Activated CD4-positive, alpha-beta T cell treated with anti-CD3 and anti-CD28 coated beads, Interleukin-2, amount 10 ng/mL, durations not matched to agents 7 days and 5 days (primary cell): ENCODE data around the gene NEK5. TPM values are rescaled to one million over a fixed set of nuclear protein-coding genes. Genes with fewer than 3 reads are reported as not detected.
"Not testable (repeated sequence)": the region's sequence is repeated elsewhere in the genome, so short reads cannot be mapped to it uniquely, and the experiment has no call there.

Experiments used
- CTCF ChIA-PET: fragments of 350-600 bp; sonication (Branson Sonifier 250); formaldehyde crosslinking; loops from one replicate; lab custom pipeline; 2021; ENCODE audit warnings: antibody characterized with exemption; lab: Charles Lee
- POLR2A ChIA-PET: fragments of 350-600 bp; sonication (Branson Sonifier 250); formaldehyde crosslinking; loops from one replicate; lab custom pipeline; 2021; ENCODE audit warnings: antibody characterized with exemption; lab: Charles Lee
- DNase-seq: peaks from one replicate; pipeline ENCODE4 v3.0.0-alpha.2; 2020
- H3K27ac Mint-ChIP-seq: one replicate; pipeline ENCODE4 v1.8.0; 2021; ENCODE audit warnings: mild to moderate bottlenecking, moderate library complexity, mixed read lengths
- H3K27me3 Mint-ChIP-seq: one replicate; pipeline ENCODE4 v1.8.0; 2021; ENCODE audit warnings: mixed read lengths
- H3K36me3 Mint-ChIP-seq: one replicate; pipeline ENCODE4 v1.8.0; 2021; ENCODE audit warnings: low read depth, mixed read lengths
- H3K4me1 Mint-ChIP-seq: one replicate; pipeline ENCODE4 v1.8.0; 2021; ENCODE audit warnings: mixed read lengths
- H3K4me3 Mint-ChIP-seq: one replicate; pipeline ENCODE4 v1.8.0; 2021; ENCODE audit warnings: mild to moderate bottlenecking, moderate library complexity, mixed read lengths
- H3K9me3 Mint-ChIP-seq: one replicate; pipeline ENCODE4 v1.8.0; 2021; ENCODE audit warnings: mixed read lengths
- total RNA-seq, 2 experiments: library from RNA; stranded (reverse); gene quantifications; one replicate each; pipeline ENCODE4 v1.2.3, GENCODE V29; 2021

Gene NEK5
- total RNA-seq, 2 experiments from 2014 or later, result not detected

GRCh38 chr13:52130641-52131040, 1.8 kb upstream of the NEK5 start:
- Mint-ChIP-seq H3K9me3 (no peaks in the 10 kb centered on the region), H3K4me1 (peaks cover 18% of the 10 kb centered on the region), H3K27me3 (peaks cover 3% of the 10 kb centered on the region), H3K36me3 (no peaks in the 10 kb centered on the region), H3K4me3 (no peak overlapping the region), H3K27ac (no peak overlapping the region)
- ChIA-PET CTCF (no interaction called here), POLR2A (no interaction called here)
- no peak for DNase-seq

GRCh38 chr13:52127783-52128702, 830 bp downstream of the NEK5 start:
- Mint-ChIP-seq H3K27ac (no peak overlapping the region), H3K4me3 (peak overlapping the region; percentile 78), H3K36me3 (no peaks in the 10 kb centered on the region), H3K27me3 (peaks cover 7% of the 10 kb centered on the region), H3K4me1 (peaks cover 18% of the 10 kb centered on the region), H3K9me3 (no peaks in the 10 kb centered on the region)
- DNase-seq, result peak; percentile 65
- POLR2A ChIA-PET, result no interaction called here
- CTCF ChIA-PET, result interaction anchor here (0.7 to 2.4 kb wide), 14 partner anchors 8 to 330 kb away, joined by 3 to 7 read pairs (median 4); partner anchors contain the start of gene ALG11

DNA sequence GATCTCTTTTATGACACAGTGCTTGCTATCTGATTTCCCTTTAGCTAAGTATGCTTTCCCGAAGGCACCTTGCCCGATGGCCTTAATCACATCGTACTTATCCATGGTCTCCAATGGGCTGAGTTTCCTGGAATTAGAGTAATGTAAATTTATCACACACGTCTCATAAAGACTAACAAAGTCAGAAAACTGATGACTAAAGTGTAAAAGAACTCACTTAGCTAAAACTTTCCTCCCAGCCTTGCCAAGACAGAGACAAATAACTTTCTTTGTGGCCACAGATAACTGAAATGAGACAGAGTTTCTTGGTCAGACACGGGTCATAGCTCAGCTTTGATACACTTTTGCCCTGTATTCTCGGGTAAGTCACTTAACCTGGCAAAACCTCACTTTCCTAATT, 1.5 kb downstream of the NEK5 start:
- Mint-ChIP-seq H3K36me3 (no peaks in the 10 kb centered on the region), H3K4me3 (no peak overlapping the region), H3K27me3 (peaks cover 9% of the 10 kb centered on the region), H3K27ac (no peak overlapping the region), H3K9me3 (no peaks in the 10 kb centered on the region), H3K4me1 (peaks cover 18% of the 10 kb centered on the region)
- DNase-seq, result no peak
- ChIA-PET POLR2A (no interaction called here), CTCF (interaction anchor here (0.7 to 2.4 kb wide), 12 partner anchors 9 to 330 kb away, joined by 3 to 7 read pairs (median 4); no protein-coding TSS in a partner anchor)

DNA sequence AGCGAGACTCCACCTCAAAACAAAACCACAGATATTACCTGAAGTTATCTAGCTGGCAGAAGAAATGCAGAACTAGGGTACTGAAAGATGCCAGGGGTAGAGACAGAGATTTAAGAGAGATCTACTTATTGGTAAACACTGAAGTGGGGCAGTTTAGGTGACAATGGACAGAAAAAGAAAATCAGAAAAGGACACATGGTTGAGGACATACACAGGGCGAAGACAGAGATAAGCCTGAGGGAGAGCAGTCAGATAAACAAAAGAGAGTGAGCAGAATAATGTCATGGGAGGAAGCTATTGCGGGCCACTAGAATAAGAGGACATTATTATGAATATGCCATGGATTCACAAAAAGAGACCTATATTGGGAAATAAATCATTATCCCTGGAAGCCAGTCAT, 3.3 kb downstream of the NEK5 start:
- Mint-ChIP-seq H3K4me3 (no peak overlapping the region), H3K27me3 (peaks cover 9% of the 10 kb centered on the region), H3K36me3 (no peaks in the 10 kb centered on the region), H3K9me3 (no peaks in the 10 kb centered on the region), H3K4me1 (peaks cover 18% of the 10 kb centered on the region), H3K27ac (no peak overlapping the region)
- CTCF ChIA-PET, result interaction anchor here (1.2 kb wide), 1 partner anchor 21 kb away, joined by 4 read pairs; no protein-coding TSS in a partner anchor
- no peak for DNase-seq
- POLR2A ChIA-PET, result no interaction called here

DNA sequence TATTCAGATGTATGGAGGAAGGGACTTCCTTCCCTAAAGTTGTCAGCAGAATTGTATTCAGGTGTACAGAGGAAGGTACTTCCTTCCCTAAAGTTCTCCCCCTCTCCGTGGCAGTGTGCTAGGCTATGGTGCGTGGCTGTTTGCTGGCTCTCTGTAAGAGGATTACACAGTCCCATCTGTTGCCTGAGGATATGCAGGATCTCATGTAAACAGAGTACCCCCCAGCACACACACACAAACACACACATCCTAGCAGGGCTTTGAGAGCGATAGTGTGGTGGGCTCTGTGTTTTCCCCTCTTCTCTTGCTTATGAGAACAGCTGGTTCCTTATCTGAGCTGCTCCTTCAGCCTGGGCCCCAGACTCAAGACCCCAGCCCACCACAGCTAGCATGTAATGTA, 10.3 kb downstream of the NEK5 start:
- Mint-ChIP-seq H3K27me3 (peaks cover 10% of the 10 kb centered on the region), H3K9me3 (no peaks in the 10 kb centered on the region), H3K36me3 (no peaks in the 10 kb centered on the region), H3K4me3 (no peak overlapping the region), H3K27ac (no peak overlapping the region), H3K4me1 (no peaks in the 10 kb centered on the region)
- ChIA-PET CTCF (interaction anchor here (0.6 kb wide), 1 partner anchor 284 kb away, joined by 6 read pairs; no protein-coding TSS in a partner anchor), POLR2A (no interaction called here)
- no peak for DNase-seq

- POLR2A ChIA-PET, result no interaction called here
- H3K27me3 Mint-ChIP-seq, result peaks cover 12% of the 10 kb centered on the region
Observed at GRCh38 chr13:52118095-52118494, 10.8 kb downstream of the NEK5 start.

GRCh38 chr13:52112591-52112990, 16.3 kb downstream of the NEK5 start:
- H3K9me3 Mint-ChIP-seq, result no peaks in the 10 kb centered on the region
- peaks cover 27% of the 10 kb centered on the region for H3K27me3 Mint-ChIP-seq
- no peaks in the 10 kb centered on the region for H3K4me1 Mint-ChIP-seq
- CTCF ChIA-PET, result interaction anchor here (1.2 kb wide), 1 partner anchor 15 kb away, joined by 3 read pairs; no protein-coding TSS in a partner anchor
- H3K4me3 Mint-ChIP-seq, result no peak overlapping the region
- H3K36me3 Mint-ChIP-seq, result no peaks in the 10 kb centered on the region
- H3K27ac Mint-ChIP-seq, result no peak overlapping the region
- DNase-seq, result no peak
- POLR2A ChIA-PET, result no interaction called here

More at GRCh38 chr13:52118095-52118494, 10.8 kb downstream of the NEK5 start:
- H3K9me3 Mint-ChIP-seq, result no peaks in the 10 kb centered on the region
- no peak overlapping the region for H3K27ac Mint-ChIP-seq
- no peaks in the 10 kb centered on the region for H3K36me3 Mint-ChIP-seq
- CTCF ChIA-PET, result interaction anchor here (0.6 kb wide), 1 partner anchor 283 kb away, joined by 6 read pairs; no protein-coding TSS in a partner anchor
- DNase-seq, result no peak
- H3K4me3 Mint-ChIP-seq, result no peak overlapping the region
- no peaks in the 10 kb centered on the region for H3K4me1 Mint-ChIP-seq

DNA sequence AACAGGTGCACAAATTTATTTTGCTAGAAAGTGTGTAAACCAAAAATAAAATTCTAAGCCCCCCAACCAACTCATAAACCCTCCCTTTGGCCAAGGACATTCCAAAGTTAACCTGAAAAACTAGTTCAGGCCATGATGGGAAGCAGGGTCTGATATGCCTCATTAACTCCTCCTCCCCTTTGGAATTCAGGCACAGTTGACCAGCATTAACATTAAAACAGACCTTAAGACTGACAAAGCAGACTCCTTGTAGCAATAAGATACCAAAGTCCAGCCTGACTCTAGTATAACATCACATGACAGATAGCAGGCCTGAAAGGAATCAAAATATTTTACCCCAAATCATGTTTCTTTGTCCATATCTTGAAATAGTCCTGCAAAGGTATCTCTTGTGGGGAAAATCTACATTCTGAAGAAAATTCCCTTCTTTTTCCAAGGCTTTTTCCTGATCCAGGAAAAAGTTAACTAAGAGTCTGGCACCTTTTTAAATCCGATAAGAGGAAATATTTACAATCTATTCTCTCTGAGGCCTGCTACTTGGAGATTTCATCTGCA, 19.7 kb downstream of the NEK5 start:
- Mint-ChIP-seq H3K4me3 (no peak overlapping the region), H3K36me3 (no peaks in the 10 kb centered on the region), H3K9me3 (no peaks in the 10 kb centered on the region), H3K27me3 (peaks cover 25% of the 10 kb centered on the region), H3K27ac (no peak overlapping the region), H3K4me1 (no peaks in the 10 kb centered on the region)
- POLR2A ChIA-PET, result no interaction called here
- CTCF ChIA-PET, result no interaction called here
- DNase-seq, result no peak

DNA sequence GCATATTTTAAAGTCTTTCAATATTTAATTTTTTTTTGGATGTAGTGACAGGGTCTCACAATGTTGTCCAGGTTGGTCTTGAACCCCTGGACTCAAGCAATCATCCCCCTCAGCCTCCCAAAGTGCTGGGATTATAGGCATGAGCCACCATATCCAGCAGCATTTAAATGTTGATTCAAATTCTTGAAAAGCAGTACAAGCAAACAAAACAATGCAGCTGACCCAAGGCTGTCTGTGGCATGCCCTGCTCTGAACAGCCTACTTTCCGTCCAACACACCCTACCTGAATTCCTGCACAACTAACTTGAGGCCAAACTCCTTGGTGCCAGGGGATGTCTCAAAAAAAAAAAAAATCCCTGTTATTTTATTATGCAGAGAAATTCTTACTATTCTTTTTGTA, 23.0 kb downstream of the NEK5 start:
- no peak overlapping the region for H3K4me3 Mint-ChIP-seq
- POLR2A ChIA-PET, result interaction anchor here (0.5 kb wide), 1 partner anchor 33 kb away, joined by 5 read pairs; no protein-coding TSS in a partner anchor
- H3K27me3 Mint-ChIP-seq, result peaks cover 9% of the 10 kb centered on the region
- no peak for DNase-seq
- no peaks in the 10 kb centered on the region for H3K36me3 Mint-ChIP-seq
- CTCF ChIA-PET, result no interaction called here
- no peaks in the 10 kb centered on the region for H3K9me3 Mint-ChIP-seq
- no peak overlapping the region for H3K27ac Mint-ChIP-seq
- H3K4me1 Mint-ChIP-seq, result no peaks in the 10 kb centered on the region

- H3K27me3 Mint-ChIP-seq, result peaks cover 1% of the 10 kb centered on the region
- H3K36me3 Mint-ChIP-seq, result no peaks in the 10 kb centered on the region
- POLR2A ChIA-PET, result no interaction called here
- H3K27ac Mint-ChIP-seq, result no peak overlapping the region
- no peaks in the 10 kb centered on the region for H3K4me1 Mint-ChIP-seq
- H3K4me3 Mint-ChIP-seq, result no peak overlapping the region
- CTCF ChIA-PET, result interaction anchor here (1.0 kb wide), 1 partner anchor 21 kb away, joined by 4 read pairs; no protein-coding TSS in a partner anchor
- DNase-seq, result no peak
- no peaks in the 10 kb centered on the region for H3K9me3 Mint-ChIP-seq
Observed at GRCh38 chr13:52104624-52105023, 24.2 kb downstream of the NEK5 start.

DNA sequence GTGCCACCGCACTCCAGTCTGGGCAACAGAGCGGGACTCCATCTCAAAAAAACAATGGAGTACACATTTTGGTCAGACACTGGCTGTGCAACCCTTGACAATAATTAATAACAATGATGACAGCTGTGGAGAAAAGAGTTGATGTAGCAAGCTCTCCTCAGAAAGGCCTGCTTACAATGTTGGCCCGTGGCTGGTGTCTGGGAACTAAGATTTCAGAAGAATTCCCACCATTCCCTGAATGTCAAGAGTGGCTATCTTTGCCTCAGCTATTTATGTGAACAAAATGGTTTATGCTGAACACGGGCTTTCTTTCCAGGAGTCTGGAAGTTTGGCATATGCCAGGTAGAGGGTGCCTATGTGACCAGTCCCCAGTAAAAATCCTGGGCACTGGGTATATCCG, 25.5 kb downstream of the NEK5 start:
- no peaks in the 10 kb centered on the region for H3K27me3 Mint-ChIP-seq
- no peaks in the 10 kb centered on the region for H3K36me3 Mint-ChIP-seq
- POLR2A ChIA-PET, result no interaction called here
- H3K9me3 Mint-ChIP-seq, result no peaks in the 10 kb centered on the region
- no peak for DNase-seq
- H3K4me1 Mint-ChIP-seq, result no peaks in the 10 kb centered on the region
- CTCF ChIA-PET, result no interaction called here
- no peak overlapping the region for H3K27ac Mint-ChIP-seq
- no peak overlapping the region for H3K4me3 Mint-ChIP-seq

- H3K9me3 Mint-ChIP-seq, DNase-seq, CTCF ChIA-PET, H3K4me3 Mint-ChIP-seq, H3K36me3 Mint-ChIP-seq, H3K27me3 Mint-ChIP-seq, H3K4me1 Mint-ChIP-seq, POLR2A ChIA-PET, H3K27ac Mint-ChIP-seq: not testable (repeated sequence)
Observed at GRCh38 chr13:52102423-52102822, 26.4 kb downstream of the NEK5 start.

DNA sequence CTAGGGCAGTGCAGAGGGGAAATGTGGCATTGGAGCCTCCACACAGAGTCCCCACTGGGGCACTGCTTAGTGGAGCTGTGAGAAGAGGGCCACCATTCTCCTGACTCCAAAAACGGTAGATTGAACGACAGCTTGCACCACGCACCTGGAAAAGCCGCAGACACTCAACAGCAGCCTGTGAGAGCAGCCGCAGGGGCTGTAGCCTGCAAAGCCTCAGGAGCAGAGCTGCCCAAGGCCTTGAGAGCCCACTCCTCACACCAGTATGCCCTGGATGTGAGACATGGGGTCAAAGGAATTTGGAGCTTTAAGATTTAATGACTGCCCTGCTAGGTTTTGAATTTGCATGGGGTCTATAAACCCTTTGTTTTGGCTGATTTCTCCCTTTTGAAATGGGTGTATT, 31.7 kb downstream of the NEK5 start:
- no peak overlapping the region for H3K27ac Mint-ChIP-seq
- H3K36me3 Mint-ChIP-seq, result no peaks in the 10 kb centered on the region
- no peak overlapping the region for H3K4me3 Mint-ChIP-seq
- no peaks in the 10 kb centered on the region for H3K27me3 Mint-ChIP-seq
- no peaks in the 10 kb centered on the region for H3K4me1 Mint-ChIP-seq
- CTCF ChIA-PET, result interaction anchor here (1.0 kb wide), 1 partner anchor 10 kb away, joined by 3 read pairs; no protein-coding TSS in a partner anchor
- H3K9me3 Mint-ChIP-seq, result no peaks in the 10 kb centered on the region
- POLR2A ChIA-PET, result no interaction called here
- no peak for DNase-seq
